ENCODE data around the gene C1orf226.

C1orf226 gene

DNA sequence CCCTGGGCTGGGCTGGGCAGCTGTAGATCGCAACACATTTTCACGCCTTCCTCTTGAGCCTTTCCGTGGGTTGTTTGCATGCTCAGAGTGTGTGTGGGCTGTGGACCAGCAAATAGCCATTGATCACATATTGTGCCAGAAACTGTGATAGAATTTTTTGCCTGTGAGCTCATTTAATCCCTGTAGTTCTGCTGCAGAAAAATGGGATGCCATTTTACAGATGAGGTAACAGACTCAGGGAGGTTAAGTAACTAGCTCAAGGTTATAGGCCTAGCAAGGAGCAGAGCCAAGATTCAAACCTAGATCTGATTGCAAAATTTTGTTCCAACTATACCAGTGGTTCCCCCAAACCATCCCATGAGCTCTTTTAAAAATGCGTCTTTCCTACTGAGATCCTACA lies 15.4 kb upstream of the C1orf226 start:
- DNase-seq (ENCODE audit: low read depth) = no peak

DNA sequence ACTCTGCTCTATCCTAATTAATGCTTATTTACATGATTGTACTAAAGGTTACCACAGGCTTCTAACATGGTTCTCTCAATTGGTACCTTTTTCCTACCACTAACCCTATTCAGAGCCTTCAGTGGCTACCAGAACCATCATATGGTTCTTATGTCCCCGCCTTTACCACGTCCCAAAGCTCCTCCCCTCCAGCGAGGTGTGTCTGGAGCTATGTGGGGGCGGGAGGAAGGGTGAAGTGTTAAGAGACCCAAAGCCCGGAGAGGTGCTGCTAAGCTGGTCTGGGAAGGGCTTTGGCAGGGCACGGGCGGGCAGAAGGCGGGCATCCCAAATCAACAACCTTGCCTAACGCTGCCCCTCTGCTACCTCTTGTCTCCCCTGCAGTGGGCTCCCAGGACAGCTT lies 14.9 kb upstream of the C1orf226 start:
- DNase-seq (ENCODE audit: low read depth) = no peak

DNA sequence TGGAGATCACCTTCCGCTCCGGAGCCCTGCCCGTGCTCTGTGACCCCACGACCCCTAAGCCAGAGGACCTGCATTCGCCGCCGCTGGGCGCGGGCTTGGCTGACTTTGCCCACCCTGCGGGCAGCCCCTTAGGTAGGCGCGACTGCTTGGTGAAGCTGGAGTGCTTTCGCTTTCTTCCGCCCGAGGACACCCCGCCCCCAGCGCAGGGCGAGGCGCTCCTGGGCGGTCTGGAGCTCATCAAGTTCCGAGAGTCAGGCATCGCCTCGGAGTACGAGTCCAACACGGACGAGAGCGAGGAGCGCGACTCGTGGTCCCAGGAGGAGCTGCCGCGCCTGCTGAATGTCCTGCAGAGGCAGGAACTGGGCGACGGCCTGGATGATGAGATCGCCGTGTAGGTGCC lies 14.5 kb upstream of the C1orf226 start:
- no peak for DNase-seq (ENCODE audit: low read depth)

DNA sequence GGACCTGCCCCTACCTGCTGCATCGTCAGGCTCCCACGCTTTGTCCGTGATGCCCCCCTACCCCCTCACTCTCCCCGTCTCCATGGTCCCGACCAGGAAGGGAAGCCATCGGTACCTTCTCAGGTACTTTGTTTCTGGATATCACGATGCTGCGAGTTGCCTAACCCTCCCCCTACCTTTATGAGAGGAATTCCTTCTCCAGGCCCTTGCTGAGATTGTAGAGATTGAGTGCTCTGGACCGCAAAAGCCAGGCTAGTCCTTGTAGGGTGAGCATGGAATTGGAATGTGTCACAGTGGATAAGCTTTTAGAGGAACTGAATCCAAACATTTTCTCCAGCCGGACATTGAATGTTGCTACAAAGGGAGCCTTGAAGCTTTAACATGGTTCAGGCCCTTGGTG lies 13.8 kb upstream of the C1orf226 start:
- DNase-seq (ENCODE audit: low read depth) = no peak

DNA sequence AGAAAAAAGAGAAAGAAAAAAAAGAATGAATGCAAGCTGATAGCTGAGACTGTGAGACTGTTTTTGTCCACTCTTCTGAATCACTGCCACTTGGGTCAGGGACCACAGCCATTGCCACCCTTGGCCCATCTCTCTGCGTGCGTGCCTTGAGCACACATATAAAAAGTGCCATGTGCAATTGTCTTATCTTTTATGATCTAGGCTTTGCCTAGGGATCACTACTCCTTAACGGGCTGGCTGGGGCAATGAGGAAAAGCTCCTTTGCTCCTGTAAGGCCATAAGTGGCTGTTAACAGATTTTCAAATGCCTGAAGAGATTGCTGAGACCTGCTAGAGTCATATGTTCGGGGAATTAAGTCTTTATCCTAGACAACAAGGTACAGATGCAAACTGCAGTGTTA lies 13.1 kb upstream of the C1orf226 start:
- no peak for DNase-seq (ENCODE audit: low read depth)

DNA sequence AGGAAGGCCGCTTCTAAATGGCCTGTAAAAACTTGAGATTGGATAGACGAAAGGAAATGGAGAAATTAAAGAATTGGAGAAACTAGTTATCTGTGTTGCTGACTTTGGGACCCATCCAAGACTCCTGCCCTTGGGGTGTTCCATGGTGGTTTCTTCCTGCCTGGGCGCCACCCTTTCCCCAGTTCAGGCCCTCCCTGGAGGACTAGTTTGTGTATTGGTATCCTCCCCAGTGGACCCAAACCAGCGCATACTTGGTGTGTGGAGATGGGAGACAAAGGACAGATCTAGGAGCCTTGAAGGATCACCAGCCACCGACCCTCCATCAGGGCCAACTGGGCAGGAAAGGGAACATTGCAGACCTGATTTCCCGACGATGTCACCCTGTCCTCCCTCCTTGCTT lies 12.0 kb upstream of the C1orf226 start:
- DNase-seq (ENCODE audit: low read depth) = no peak

DNA sequence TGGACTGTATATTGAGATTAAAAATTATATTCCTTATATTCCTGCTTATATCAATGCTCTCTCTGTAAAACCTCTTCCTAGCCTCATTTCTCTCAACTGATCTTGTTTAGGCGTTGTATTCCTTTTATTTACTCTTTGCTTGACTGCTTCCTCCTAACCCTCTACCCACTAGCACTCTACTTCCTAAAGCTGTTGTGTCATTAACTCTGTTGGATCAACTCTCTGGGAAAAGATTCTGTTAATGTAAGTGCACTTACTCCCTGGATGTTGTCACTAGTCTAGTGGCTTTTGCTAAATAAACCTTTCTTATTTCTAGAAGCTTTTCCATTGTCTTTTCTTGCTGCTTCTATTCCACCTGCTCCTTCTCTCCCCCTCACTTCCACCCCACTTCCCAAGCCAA lies 11.4 kb upstream of the C1orf226 start:
- DNase-seq (ENCODE audit: low read depth) = no peak

DNA sequence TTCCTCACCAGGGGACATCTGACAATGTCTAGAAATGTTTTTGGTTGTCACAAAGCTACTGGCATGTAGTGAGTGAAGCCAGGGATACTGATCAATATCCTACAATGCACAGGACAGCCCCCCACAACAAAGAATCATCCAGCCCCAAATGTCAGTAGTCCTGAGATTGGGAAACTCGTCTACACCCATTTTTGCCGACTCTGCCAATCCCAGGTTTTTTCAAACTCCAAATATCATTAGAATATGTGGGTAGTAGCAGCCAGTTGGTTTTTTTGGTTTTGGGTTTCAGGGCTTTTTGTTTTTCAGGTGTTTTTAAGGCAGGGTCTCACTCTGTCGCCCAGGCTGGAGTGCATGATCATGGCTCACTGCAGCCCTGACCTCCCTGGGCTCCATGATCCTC lies 10.8 kb upstream of the C1orf226 start:
- DNase-seq (ENCODE audit: low read depth) = no peak

DNA sequence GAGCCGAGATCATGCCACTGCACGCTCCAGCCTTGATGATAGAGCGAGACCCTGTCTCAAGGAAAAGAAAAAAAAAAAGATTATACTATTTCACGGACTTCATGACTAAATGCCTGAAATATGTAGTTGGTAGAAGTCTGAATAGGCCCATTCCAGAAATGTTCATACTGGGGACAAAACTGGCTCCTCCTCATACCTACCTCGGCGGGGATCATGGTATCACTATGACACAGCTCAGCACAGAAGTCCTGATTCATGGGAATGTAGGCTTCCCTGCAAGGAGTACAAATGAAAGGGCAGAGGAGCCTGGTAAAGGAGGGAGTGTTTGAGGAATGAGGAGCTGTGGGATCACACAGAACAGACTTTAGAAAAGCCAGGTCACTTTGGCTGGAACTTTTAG lies 9.9 kb upstream of the C1orf226 start:
- no peak for DNase-seq (ENCODE audit: low read depth)

DNA sequence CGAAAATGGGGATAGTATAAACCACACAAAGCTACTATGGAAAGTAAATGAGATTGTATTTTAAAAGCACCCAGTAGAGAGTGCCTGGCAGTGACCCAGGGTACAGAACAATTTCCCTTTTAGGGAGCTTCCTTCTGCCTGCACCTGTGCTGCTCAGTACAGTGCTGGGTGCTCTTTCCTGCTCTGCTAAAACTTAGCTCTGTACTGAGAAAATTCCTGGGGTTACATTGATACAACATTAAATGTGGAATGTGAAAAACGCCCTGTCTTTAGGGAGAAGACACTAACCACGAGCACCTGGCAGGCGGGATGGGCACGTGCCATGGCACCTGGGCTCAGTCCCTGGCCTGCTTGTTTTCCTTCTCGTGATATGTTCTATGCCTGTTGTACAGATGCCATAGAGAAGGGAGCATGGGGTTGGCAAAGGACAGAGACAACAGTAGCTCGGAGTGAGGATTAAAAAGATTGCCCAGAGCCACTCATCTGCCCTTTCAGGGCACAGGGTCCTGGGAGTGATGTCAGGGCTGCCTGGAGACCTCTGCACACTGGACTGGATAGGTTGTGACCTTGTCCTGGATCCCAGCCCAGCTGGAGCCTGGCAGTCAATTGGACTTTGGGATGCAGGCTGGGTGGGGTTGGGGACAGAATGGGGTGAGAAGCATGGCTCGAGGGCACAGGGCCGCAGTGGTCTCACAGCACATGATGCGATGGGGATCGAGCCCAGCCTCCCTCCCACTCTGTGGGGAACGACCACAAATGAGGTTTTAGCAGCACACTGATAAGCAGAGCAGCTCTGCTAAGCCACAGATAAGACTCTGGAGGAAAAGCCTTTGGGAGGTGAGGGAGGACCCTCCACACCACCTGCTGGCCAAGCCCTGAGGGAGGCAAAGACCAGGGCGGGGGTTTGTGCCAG lies 9.1 kb upstream of the C1orf226 start:
- no peak for DNase-seq (ENCODE audit: low read depth)

DNA sequence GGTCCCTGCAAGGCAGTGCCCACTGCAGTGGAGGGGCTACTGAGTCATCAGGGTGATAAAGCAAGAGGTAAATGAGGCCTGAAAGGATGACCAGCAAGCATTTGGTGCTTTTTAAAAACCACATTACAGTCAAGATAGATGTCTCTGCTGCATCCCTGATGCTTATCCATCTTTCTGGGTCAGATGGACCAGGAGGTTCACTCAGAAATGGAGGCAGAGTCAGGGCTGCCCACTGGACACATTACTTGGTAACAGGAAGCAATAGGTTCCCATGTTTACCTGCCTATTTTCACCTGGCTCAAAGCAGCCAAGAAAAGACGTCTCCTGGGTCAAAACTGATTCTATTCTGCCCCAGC lies 8.5 kb upstream of the C1orf226 start:
- DNase-seq (ENCODE audit: low read depth) = no peak

DNA sequence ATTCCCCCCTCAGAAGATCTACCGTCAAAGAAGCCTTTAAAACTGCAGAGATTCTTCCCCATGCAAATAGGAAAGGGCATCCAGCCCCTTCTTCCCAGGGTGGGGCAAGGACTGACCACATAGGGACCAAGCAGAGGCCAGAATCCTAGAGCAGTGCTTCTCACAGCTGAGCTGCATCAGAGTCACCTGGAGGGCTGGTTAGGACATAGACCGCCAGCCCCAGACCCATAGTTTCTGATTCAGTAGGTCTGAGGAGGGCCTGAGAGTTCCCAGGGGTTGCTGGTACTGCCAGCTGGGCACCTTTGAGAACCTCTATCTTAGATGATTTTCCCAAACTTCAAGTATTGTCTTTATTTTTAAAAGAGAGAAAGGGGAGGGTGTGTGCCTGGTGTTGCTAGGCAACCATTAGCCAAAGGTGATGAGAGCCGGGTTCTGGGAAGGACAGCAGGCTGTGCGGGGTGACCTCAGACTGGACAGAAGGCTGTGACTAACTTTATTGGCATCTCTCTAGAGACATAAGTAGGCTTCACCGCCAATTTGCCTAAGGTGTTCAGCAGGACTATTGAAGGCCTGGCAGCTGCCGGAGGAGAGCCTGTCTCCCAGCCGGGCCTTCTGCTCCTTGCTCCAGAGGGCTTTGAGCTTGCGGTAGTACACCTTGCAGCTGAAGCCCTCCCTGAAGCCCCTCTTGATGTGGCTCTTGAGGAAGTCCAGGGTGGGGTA lies 7.8 kb upstream of the C1orf226 start:
- DNase-seq (ENCODE audit: low read depth) = no peak

DNA sequence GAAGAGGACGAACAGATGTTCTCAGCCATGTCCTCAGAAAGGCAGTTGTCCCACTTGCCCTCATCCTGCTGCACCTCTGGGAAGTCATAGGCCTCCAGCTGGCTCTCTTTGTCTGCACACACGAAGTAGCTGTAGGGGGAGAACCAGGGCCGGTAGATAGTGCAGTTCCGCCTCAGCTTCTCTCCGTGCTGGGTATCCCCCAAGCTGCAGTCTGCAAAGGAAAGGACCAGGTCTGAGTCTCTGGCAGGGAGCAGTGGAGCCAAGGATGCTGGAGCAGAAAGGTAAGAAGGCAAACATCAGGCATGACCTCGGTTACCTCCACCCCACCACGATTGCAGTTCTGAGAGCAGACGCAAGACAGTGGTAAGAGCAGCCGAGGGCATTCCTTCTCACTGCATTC lies 7.1 kb upstream of the C1orf226 start:
- DNase-seq (ENCODE audit: low read depth) = no peak

DNA sequence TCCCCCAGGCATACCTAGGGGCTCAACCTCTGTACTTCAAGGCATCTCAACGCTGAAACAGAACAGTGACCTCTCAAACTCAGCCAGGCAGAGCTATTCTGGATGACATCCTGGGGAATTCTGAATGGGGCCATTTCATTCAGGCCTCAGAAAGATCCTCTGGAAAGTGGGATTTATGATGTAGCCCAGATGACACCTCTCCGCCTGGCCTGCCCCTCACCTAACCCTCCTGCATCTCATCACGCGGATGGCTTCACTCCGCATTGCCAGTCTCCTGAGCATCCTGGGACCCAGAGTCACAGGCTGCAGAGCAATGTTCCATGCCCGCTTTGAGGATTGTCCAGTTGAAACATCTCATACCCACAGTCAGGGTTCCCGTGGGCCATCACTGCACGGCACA lies 6.1 kb upstream of the C1orf226 start:
- DNase-seq (ENCODE audit: low read depth) = no peak

DNA sequence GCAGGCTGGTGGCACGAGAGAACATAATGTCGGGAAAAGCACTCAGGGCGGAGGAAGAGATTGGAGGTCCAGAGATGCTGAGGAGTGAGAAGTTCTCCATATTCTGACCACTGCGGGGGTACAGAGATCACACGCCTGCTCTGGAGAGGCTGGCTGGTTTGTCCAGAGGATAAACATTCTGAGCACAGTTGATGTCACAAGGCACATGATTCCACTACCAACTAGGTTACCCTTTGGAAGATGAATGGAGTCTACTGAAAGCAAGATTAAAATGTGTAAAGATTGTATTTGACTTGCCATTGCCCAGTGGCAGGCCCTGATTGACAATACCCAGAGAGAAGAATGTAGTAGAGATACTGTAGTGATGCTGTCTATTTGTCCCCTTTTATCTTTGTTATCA lies 4.8 kb upstream of the C1orf226 start, which contains the start of gene SPATA46:
SPATA46 (minus strand) TSS at position 164 of the 400 bp plus-strand sequence; CDS start at position 100, 64 bp downstream.
- no peak for DNase-seq (ENCODE audit: low read depth)

DNA sequence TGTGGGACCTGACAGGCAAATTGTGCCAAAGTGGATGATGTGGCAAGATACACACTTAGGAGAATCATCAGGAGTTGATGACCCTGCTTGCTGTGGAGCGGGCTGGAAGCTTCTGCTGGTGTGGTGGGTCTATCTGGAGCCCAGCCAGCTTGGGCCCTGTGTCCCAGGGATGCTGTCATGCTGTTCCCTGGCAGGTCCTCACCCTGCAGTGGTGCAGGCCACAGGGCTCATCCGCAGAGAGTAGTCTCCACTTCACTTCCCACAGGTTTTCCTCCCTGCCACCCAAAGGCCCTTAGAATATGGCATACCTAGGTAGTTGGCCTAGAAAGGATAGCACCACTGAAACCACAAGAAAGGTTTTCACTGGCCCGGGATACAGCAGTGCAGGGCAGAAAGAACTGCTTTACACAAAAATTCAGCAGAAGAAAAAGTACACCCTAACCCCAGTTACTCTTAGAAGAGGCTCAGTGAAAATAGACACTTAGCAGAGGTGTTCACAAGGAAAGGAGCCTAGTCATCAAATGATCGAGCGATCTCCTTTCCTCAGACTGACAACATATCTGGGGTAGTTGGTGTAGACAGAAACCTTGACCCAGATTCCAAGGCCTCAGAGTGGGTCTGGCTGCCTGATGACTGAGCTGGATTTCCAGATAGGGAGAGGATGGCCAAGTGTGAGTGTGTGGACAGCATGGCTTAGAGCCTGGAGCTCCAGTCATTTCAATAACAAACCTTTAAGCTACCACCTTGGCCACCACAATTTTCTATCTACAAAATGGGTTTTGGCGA lies 1.3 kb upstream of the C1orf226 start:
- DNase-seq (ENCODE audit: low read depth) = no peak

DNA sequence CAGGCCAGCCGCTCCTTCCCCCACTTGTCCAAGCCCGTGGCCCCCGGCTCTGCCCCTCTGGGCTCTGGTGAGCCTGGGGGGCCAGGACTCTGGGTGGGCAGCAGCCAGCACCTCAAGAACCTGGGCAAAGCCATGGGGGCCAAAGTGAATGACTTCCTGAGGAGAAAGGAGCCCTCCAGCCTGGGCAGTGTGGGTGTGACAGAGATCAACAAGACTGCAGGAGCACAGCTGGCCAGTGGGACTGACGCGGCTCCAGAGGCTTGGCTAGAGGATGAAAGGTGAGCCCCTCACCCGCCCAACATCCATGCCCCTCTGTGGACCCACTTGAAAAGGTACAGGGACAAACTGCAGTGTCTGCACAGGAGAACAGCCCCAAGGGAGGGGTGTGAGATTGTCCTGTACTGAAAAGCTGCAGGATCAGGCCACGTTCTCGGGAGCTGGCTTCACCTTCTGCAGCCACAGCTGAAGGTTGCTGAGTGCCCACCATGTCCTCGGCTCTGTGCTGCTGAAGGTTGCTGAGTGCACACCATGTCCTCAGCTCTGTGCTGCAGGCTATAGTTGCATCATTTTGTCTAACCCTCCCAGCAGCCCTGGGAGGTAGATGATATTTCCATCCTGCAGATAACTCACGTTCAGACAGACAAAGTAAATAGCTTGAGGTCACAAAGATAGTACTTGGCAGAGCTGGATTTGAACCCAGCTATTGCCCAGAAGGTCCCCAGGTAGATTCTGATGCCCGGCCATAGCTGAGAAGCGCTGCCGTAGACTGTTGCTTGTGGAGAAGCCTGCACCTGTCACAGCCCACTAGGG lies 618 bp downstream of the C1orf226 start:
- no peak for DNase-seq (ENCODE audit: low read depth)

DNA sequence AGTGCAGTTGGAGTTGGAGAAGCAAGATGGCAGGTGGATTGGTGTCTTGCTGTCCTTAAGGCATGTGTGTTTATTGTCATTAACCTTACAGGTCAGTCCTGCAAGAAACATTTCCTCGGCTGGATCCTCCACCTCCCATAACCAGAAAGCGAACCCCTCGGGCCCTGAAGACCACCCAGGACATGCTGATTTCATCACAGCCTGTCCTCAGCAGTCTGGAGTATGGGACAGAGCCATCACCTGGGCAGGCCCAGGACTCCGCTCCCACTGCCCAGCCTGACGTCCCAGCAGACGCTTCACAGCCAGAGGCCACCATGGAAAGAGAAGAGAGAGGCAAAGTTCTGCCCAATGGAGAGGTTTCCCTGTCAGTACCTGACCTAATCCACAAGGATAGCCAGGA lies 1.6 kb downstream of the C1orf226 start:
- DNase-seq (ENCODE audit: low read depth) = no peak

DNA sequence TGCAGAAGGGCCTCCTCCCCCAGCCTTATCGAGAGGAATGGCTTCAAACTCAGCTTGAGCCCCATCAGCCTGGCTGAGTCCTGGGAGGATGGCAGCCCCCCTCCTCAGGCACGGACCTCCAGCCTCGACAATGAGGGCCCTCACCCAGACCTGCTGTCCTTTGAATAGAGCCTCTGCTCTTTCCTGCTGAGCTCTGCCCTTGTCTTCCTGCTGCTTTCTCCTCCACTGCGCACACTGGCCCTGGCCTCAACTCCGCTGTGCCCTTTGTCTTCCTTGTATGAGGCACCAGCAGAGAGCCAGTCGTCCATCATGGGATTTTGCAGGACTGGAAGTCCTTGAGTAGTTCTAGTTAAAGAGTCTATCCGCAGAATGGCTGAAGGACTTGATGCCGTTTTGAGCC lies 2.0 kb downstream of the C1orf226 start:
- DNase-seq (ENCODE audit: low read depth) = no peak

DNA sequence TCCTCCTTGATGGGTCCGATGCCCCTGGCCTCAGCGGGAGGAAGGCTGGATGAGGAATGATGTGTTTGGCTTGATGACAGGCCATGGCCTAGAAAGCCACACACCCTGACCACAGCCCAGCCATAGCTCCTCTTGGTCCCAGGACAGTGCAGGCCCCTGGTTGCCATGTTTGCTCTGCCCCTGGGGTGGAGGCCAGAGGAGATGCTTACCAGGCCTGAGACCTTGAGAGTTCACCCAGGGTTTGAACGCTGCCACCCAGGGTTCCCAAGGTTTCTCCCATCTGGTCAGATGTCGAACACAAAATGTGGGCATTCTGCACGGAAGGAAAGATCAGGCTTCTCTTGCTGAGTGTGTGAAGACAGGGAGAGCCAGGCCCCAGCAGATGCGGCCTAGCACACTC lies 2.6 kb downstream of the C1orf226 start:
- no peak for DNase-seq (ENCODE audit: low read depth)

DNA sequence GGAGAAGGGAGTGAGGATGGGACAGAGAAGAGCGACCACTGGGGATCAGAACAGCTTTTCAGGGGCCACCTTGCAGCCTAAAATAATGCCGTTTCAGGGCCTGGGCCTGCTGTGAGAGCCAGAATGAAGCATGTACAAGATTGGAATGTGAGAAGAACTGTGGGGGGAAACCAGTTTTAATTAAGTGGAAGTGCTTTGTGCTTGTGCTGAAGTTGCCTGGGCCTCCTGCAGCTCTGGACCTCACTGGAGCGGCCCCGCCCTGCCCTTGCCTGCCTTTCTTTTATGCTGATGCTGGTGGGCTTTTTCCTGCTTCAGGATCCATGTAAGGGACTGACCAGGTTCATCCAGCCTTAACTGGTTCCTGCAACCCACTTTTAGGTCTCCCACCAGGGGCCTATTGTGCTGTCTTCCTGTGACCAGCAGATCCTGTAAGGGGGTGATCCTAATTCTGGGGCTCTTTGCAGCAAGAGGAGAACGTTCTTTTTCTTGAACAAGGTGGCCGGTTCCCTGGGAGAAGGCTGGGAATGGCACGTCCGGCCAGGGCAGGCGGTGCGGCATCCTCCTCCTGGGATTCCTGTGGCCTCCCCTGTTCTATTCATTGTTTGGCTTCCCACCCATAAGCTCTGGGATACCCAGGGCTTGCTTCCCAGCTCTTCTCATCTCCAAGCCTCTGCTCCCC lies 3.2 kb downstream of the C1orf226 start:
- DNase-seq (ENCODE audit: low read depth) = no peak

All from stimulated activated CD8-positive, alpha-beta memory T cell treated with anti-CD3 and anti-CD28 coated beads, Interleukin-12 subunit alpha, Interleukin-12 subunit beta, amount 100 ng/mL, for 4 hours (primary cell).